Endodermal cell (in vitro differentiated cells): Measurements from ENCODE around the gene ACOT2. TPM values are rescaled to one million over a fixed set of nuclear protein-coding genes. Genes with fewer than 3 reads are reported as not detected.
A peak's percentile ranks its signal among the peaks of the same experiment; 100 is the strongest.

Experiments
- DNase-seq: peaks from one replicate; pipeline ENCODE4 v3.0.0-alpha.2; 2017
- H3K27ac ChIP-seq: 2 replicates; pipeline ENCODE4 v1.5.1; 2013; ENCODE audit warnings: mild to moderate bottlenecking, low read depth, low read length, moderate library complexity
- H3K27me3 ChIP-seq: 2 replicates; pipeline ENCODE4 v1.6.1; 2013; ENCODE audit warnings: mild to moderate bottlenecking, low read length, moderate library complexity; ENCODE audit not compliant: insufficient read depth, control insufficient read depth, poor library complexity, severe bottlenecking
- H3K36me3 ChIP-seq: 2 replicates; pipeline ENCODE4 v1.7.0; 2013; ENCODE audit warnings: mild to moderate bottlenecking, low read length, moderate library complexity; ENCODE audit not compliant: control insufficient read depth, insufficient read depth
- H3K4me1 ChIP-seq: one replicate; pipeline ENCODE4 v1.7.0; 2013; ENCODE audit warnings: low read length; ENCODE audit not compliant: control insufficient read depth, insufficient read depth
- H3K4me3 ChIP-seq: 2 replicates; pipeline ENCODE4 v1.5.1; 2013; ENCODE audit warnings: mild to moderate bottlenecking, low read length, moderate library complexity
- H3K9ac ChIP-seq: 2 replicates; pipeline ENCODE4 v1.6.1; 2013; ENCODE audit warnings: mild to moderate bottlenecking, low read length, moderate library complexity; ENCODE audit not compliant: poor library complexity, severe bottlenecking; ENCODE audit errors: extremely low read depth
- H3K9me3 ChIP-seq: 2 replicates; pipeline ENCODE4 v1.6.1; 2013; ENCODE audit warnings: mild to moderate bottlenecking, low read length, moderate library complexity; ENCODE audit not compliant: control insufficient read depth
- H3K27ac Mint-ChIP-seq: 2 replicates; pipeline ENCODE4 v1.8.0; 2020; ENCODE audit warnings: mixed read lengths
- H3K27me3 Mint-ChIP-seq: 2 replicates; pipeline ENCODE4 v1.8.0; 2021; ENCODE audit warnings: mild to moderate bottlenecking, mixed read lengths; ENCODE audit not compliant: insufficient read depth
- H3K36me3 Mint-ChIP-seq: 2 replicates; pipeline ENCODE4 v1.8.0; 2020; ENCODE audit warnings: low read depth, mixed read lengths
- H3K4me1 Mint-ChIP-seq: 2 replicates; pipeline ENCODE4 v1.8.0; 2020; ENCODE audit warnings: mixed read lengths
- H3K4me3 Mint-ChIP-seq: 2 replicates; pipeline ENCODE4 v1.8.0; 2020; ENCODE audit warnings: mild to moderate bottlenecking, moderate library complexity, mixed read lengths
- H3K9me3 Mint-ChIP-seq: 2 replicates; pipeline ENCODE4 v1.8.0; 2020; ENCODE audit warnings: mild to moderate bottlenecking, mixed read lengths
- WGBS, 2 experiments: methylation state at CpG; one replicate each; pipeline versions ENCODE4 v1.1.5 to v1.1.7; 2013; ENCODE audit warnings: missing lambda C conversion rate in 2 of 2, mixed read lengths in 1 of 2; ENCODE audit not compliant: insufficient coverage in 1 of 2, insufficient read length in 1 of 2; 5-methylcytosine and 5-hydroxymethylcytosine counted together
- total RNA-seq, 2 donors: library from RNA; stranded (reverse); fragmentation: NEBNext Ultra II Directional in 1 of 2; extraction: Animal tissue kit (Norgen Biotek cat#: 25700) in 1 of 2; gene quantifications; 2 replicates in 1 of 2; 3 replicates in 1 of 2; pipeline ENCODE4 v1.2.1, GENCODE V29; 2021
- TF ChIP-seq, protein P1 (sequence below): fragments of 200-600 bp; sonication (generic); conservative IDR thresholded peaks from 2 replicates; pipeline ENCODE4 v1.5.0; 2021; ENCODE audit warnings: antibody characterized with exemption, mild to moderate bottlenecking

ACOT2 gene
- total RNA-seq, 2 donors from 2014 or later, result 5.0 to 12.3 TPM

DNA sequence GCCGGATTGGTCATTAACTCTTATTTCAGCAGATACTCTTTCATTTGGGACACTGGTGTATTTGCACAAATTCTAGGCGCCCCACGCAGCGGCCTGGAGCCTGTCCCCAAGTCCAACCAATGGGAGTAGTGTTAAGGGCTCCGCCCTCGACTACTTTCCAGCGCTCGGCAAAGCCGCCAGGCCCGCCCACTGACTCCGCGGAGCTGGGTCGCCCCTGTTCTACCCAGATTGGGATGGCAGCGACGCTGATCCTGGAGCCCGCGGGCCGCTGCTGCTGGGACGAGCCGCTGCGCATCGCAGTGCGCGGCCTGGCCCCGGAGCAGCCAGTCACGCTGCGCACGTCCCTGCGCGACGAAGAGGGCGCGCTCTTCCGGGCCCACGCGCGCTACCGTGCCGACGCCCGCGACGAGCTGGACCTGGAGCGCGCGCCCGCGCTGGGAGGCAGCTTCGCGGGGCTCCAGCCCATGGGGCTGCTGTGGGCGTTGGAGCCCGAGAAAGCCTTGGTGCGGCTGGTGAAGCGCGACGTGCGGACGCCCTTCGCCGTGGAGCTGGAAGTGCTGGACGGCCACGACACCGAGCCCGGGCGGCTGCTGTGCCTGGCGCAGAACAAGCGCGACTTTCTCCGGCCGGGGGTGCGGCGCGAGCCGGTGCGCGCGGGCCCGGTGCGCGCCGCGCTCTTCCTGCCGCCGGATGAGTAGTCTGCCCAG lies 43.5 kb downstream of the ACOT2 start, which contains the start of gene ACOT6:
TSS of gene ACOT6 (plus strand) at position 179 of the 707 bp plus-strand sequence. CDS start at position 234, 55 bp downstream.
- H3K4me1 ChIP-seq, result peaks cover 4% of the 10 kb centered on the region
- H3K4me3 ChIP-seq, result peak within 1 kb of the TSS; percentile 81
- peaks cover 5% of the 10 kb centered on the region for H3K9me3 Mint-ChIP-seq
- peaks cover 13% of the 10 kb centered on the region for H3K27me3 ChIP-seq
- peak within 1 kb of the TSS; percentile 94 for H3K27ac Mint-ChIP-seq
- H3K36me3 ChIP-seq, result no peaks in the 10 kb centered on the region
- peak within 1 kb of the TSS; percentile 73 for H3K4me3 Mint-ChIP-seq
- WGBS, 2 experiments, result 1 to 2% methylated on average over 34 to 84 of the region's 84 CpGs
- H3K9ac ChIP-seq, result peak within 1 kb of the TSS; percentile 71
- TF ChIP-seq, protein P1, sequence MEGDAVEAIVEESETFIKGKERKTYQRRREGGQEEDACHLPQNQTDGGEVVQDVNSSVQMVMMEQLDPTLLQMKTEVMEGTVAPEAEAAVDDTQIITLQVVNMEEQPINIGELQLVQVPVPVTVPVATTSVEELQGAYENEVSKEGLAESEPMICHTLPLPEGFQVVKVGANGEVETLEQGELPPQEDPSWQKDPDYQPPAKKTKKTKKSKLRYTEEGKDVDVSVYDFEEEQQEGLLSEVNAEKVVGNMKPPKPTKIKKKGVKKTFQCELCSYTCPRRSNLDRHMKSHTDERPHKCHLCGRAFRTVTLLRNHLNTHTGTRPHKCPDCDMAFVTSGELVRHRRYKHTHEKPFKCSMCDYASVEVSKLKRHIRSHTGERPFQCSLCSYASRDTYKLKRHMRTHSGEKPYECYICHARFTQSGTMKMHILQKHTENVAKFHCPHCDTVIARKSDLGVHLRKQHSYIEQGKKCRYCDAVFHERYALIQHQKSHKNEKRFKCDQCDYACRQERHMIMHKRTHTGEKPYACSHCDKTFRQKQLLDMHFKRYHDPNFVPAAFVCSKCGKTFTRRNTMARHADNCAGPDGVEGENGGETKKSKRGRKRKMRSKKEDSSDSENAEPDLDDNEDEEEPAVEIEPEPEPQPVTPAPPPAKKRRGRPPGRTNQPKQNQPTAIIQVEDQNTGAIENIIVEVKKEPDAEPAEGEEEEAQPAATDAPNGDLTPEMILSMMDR, result no peak
- H3K4me1 Mint-ChIP-seq, result peaks cover 7% of the 10 kb centered on the region
- H3K9me3 ChIP-seq, result no peaks in the 10 kb centered on the region
- DNase-seq, result peak; percentile 94
- no peak within 1 kb of the TSS for H3K27ac ChIP-seq
- H3K36me3 Mint-ChIP-seq, result peaks cover 2% of the 10 kb centered on the region
- peaks cover 12% of the 10 kb centered on the region for H3K27me3 Mint-ChIP-seq

DNA sequence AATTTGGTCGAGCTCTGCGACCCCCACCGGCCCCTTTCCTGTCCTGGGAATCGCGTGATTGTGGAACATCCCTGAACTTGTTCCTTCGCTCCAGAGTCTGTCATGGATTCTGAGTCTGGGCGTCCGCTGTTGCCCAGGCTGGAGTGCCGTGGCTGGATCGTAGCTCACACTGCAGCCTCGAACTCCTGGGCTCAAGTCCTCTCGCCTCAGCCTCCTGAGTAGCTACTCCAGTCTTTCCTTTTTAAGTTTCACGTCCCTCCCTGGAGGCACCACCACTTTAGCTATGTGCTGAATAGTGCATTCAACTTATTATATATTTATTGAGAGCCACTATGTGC lies 44.0 kb downstream of the ACOT2 start:
- Histone ChIP-seq H3K9ac (peak overlapping the region; percentile 71), H3K27me3 (peaks cover 13% of the 10 kb centered on the region), H3K4me3 (peak overlapping the region; percentile 81), H3K36me3 (no peaks in the 10 kb centered on the region), H3K4me1 (peaks cover 4% of the 10 kb centered on the region), H3K27ac (no peak overlapping the region), H3K9me3 (no peaks in the 10 kb centered on the region)
- Mint-ChIP-seq H3K4me3 (peak overlapping the region; percentile 73), H3K36me3 (peaks cover 2% of the 10 kb centered on the region), H3K27me3 (peaks cover 12% of the 10 kb centered on the region), H3K9me3 (peaks cover 3% of the 10 kb centered on the region), H3K27ac (peak overlapping the region; percentile 94), H3K4me1 (peaks cover 7% of the 10 kb centered on the region)
- TF ChIP-seq, protein P1, result no peak
- DNase-seq, result no peak
- WGBS, 2 experiments, result 21 to 27% methylated on average over 12 to 13 of the region's 13 CpGs

DNA sequence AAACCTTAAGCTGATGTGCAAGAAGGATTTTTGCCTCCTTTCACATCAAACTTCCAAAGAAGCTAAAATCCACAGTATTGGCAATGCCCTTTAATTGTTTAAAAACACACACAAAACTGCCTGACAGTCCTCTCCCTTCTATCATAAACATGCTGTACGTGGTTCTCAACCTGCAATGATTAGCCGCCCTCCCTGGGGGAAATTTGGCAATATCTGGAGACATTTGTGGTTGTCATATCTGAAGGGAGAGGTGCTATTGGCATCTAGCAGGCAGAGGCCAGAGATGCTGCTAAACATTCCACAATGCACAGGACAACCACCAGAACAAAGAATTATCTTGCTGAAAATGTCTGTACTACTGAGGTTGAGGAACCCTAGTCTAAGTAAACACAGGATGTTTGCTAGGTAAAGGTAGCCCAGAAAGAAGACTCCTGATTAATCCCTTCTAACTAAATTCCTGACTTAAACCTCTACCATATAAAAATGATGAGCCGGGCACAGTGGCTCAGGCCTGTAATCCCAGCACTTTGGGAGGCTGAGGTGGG lies 44.5 kb downstream of the ACOT2 start:
- H3K9ac ChIP-seq, result no peak overlapping the region
- no peaks in the 10 kb centered on the region for H3K36me3 ChIP-seq
- H3K9me3 ChIP-seq, result no peaks in the 10 kb centered on the region
- H3K4me1 Mint-ChIP-seq, result peaks cover 7% of the 10 kb centered on the region
- peaks cover 10% of the 10 kb centered on the region for H3K27me3 Mint-ChIP-seq
- TF ChIP-seq, protein P1, result no peak
- peak overlapping the region; percentile 81 for H3K4me3 ChIP-seq
- no peak for DNase-seq
- H3K27me3 ChIP-seq, result peaks cover 13% of the 10 kb centered on the region
- H3K4me1 ChIP-seq, result peaks cover 4% of the 10 kb centered on the region
- no peak overlapping the region for H3K27ac ChIP-seq
- no peak overlapping the region for H3K27ac Mint-ChIP-seq
- no peaks in the 10 kb centered on the region for H3K36me3 Mint-ChIP-seq
- peak overlapping the region; percentile 73 for H3K4me3 Mint-ChIP-seq
- H3K9me3 Mint-ChIP-seq, result no peaks in the 10 kb centered on the region
- 80 to 96% methylated on average over 1 to 3 of the region's 3 CpGs for WGBS, 2 experiments
